ENCODE measurements around the gene MRPS35.
A peak's percentile ranks its signal among the peaks of the same experiment; 100 is the strongest.

Gene MRPS35

DNA sequence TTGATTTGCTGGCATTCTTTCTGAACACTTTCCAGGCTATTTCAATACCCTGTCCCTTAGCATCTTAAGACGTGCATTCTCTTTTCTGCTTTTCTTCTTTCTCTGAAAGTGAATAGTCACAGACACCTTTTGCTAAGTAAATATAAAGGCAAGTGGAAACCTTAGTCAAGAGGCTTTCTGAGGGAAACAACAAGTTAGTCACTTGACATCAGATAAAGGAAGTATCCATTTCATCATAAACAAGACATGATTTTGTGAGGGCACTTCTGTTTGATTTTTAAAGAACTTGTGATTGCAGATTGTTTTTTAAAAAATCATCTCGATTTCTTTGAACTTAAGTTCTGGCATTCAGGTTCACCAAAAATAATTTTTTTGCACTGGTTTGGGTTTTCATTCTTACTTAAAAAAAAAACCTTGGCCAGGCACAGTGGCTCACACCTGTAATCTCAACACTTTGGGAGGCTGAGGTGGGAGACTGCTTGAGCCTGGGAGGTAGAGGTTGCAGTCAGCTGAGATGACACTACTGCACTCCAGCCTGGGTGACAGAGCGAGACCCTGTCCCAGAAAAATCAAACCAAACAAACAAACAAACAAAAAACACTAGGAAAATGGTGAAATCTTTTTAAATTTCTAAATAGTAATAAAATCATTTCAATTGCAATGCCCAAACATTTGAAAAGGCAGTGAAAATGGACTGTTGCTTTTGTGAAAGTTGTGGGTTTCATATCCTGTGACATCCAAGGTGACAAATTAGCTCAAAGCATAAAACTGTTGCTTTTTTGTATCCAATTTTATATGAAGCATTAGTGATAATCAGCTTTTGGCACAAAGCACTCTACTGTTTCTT lies 61.1 kb downstream of the MRPS35 start:
- Histone ChIP-seq H3K27ac (ENCODE audit: insufficient read depth in 1 of 2, low read depth in 1 of 2, low read length in 2 of 2, poor library complexity in 1 of 2, severe bottlenecking in 2 of 2) (no peak overlapping the region), H3K36me3 (ENCODE audit: control insufficient read depth in 4 of 4, insufficient read depth in 4 of 4, low read length in 3 of 4) (no peaks in the 10 kb centered on the region), H3K9me3 (ENCODE audit: control extremely low read depth in 1 of 5, control insufficient read depth in 4 of 5, insufficient read depth in 2 of 5, low read depth in 1 of 5, low read length in 4 of 5) (no peaks in the 10 kb centered on the region), H3K4me3 (ENCODE audit: control insufficient read depth in 1 of 7, extremely low read depth in 1 of 7, insufficient read depth in 4 of 7, low read depth in 2 of 7, low read length in 6 of 7) (no peak overlapping the region), H3K27me3 (replicated peaks in 2 of 5; ENCODE audit: control insufficient read depth in 4 of 5, insufficient read depth in 5 of 5, low read length in 4 of 5) (no peaks in the 10 kb centered on the region), H3K4me1 (ENCODE audit: control extremely low read depth in 1 of 4, control insufficient read depth in 4 of 4, insufficient read depth in 4 of 4, low read length in 3 of 4) (no peaks in the 10 kb centered on the region)
- WGBS (ENCODE audit: insufficient coverage), result 100% methylated on average over 1 of the region's 3 CpGs
- no peak for DNase-seq
- POLR2A ChIA-PET, result interaction anchor here (0.7 kb wide), 1 partner anchor 31 kb away, joined by 3 read pairs; no protein-coding TSS in a partner anchor
- CTCF ChIA-PET, result interaction anchor here (1.1 kb wide), 1 partner anchor 34 kb away, joined by 3 read pairs; no protein-coding TSS in a partner anchor

DNA sequence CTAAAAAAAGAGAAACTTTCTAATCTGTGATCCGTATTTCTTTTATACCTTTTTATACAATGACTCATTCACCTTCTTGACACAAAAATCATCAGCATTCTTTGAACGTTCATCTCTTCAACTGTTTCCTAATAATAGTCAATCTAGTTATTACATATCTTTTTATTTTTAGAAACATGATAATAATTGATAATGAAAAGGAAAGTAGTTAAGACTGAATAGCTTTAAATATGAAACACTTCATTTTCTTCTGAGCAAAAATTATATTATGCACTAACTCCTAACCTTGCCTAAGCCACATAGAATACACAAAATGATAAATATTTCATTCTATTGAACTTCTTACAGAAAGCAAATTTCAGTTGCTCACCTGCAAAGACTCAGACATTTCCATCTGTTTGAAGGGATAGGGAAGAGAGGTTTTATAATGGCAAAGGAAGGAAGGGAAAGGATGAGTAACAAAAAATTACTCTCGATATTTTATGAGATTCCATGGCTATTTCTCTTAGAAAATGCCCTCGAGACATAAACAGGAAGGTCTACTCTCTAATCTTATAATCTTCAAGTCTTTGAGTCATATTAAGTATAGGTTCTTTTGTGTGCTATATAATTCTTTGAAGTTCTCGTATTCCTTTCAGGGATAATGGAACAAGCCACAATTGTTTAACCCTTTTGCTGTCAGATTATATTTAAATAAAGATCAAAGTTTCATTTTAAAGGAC lies 61.9 kb downstream of the MRPS35 start:
- no peaks in the 10 kb centered on the region for H3K36me3 ChIP-seq (ENCODE audit: control insufficient read depth in 4 of 4, insufficient read depth in 4 of 4, low read length in 3 of 4)
- CTCF ChIA-PET, result interaction anchor here (1.1 kb wide), 1 partner anchor 35 kb away, joined by 3 read pairs; no protein-coding TSS in a partner anchor
- no peak for DNase-seq
- POLR2A ChIA-PET, result no interaction called here
- H3K4me3 ChIP-seq (ENCODE audit: control insufficient read depth in 1 of 7, extremely low read depth in 1 of 7, insufficient read depth in 4 of 7, low read depth in 2 of 7, low read length in 6 of 7), result no peak overlapping the region
- no peaks in the 10 kb centered on the region for H3K27me3 ChIP-seq (replicated peaks in 2 of 5; ENCODE audit: control insufficient read depth in 4 of 5, insufficient read depth in 5 of 5, low read length in 4 of 5)
- no peaks in the 10 kb centered on the region for H3K9me3 ChIP-seq (ENCODE audit: control extremely low read depth in 1 of 5, control insufficient read depth in 4 of 5, insufficient read depth in 2 of 5, low read depth in 1 of 5, low read length in 4 of 5)
- no peaks in the 10 kb centered on the region for H3K4me1 ChIP-seq (ENCODE audit: control extremely low read depth in 1 of 4, control insufficient read depth in 4 of 4, insufficient read depth in 4 of 4, low read length in 3 of 4)
- no peak overlapping the region for H3K27ac ChIP-seq (ENCODE audit: insufficient read depth in 1 of 2, low read depth in 1 of 2, low read length in 2 of 2, poor library complexity in 1 of 2, severe bottlenecking in 2 of 2)
- WGBS (ENCODE audit: insufficient coverage), result no CpG with 5 or more reads among the region's 5 CpGs

DNA sequence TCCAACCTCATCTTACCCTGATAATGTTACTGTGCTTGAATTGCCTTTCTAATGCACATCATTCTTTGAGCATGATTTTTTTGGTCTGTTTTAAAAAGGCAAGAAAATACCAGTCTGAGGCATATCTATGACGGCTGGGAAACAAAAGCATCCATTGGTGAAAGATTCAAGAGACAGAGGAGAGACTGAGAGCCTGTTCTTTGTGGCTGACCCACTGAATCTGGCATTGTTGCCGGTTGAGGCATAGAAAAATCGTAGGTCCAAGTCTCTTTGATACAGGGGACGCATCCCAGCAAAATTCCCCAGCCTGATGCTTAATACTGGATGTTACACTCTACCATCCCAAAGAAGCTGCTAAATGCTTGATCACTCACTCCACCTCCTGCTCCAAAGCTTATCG lies 66.5 kb downstream of the MRPS35 start:
- POLR2A ChIA-PET, result no interaction called here
- no peaks in the 10 kb centered on the region for H3K27me3 ChIP-seq (replicated peaks in 2 of 5; ENCODE audit: control insufficient read depth in 4 of 5, insufficient read depth in 5 of 5, low read length in 4 of 5)
- H3K27ac ChIP-seq (ENCODE audit: insufficient read depth in 1 of 2, low read depth in 1 of 2, low read length in 2 of 2, poor library complexity in 1 of 2, severe bottlenecking in 2 of 2), result no peak overlapping the region
- H3K36me3 ChIP-seq (ENCODE audit: control insufficient read depth in 4 of 4, insufficient read depth in 4 of 4, low read length in 3 of 4), result peaks cover 0 to 5% (median 4%) of the 10 kb centered on the region in 4 experiments
- peaks cover 0 to 25% (median 20%) of the 10 kb centered on the region in 4 experiments for H3K4me1 ChIP-seq (ENCODE audit: control extremely low read depth in 1 of 4, control insufficient read depth in 4 of 4, insufficient read depth in 4 of 4, low read length in 3 of 4)
- CTCF ChIA-PET, result no interaction called here
- WGBS (ENCODE audit: insufficient coverage), result 95% methylated on average over 2 of the region's 5 CpGs
- H3K9me3 ChIP-seq (ENCODE audit: control extremely low read depth in 1 of 5, control insufficient read depth in 4 of 5, insufficient read depth in 2 of 5, low read depth in 1 of 5, low read length in 4 of 5), result no peaks in the 10 kb centered on the region
- no peak overlapping the region for H3K4me3 ChIP-seq (ENCODE audit: control insufficient read depth in 1 of 7, extremely low read depth in 1 of 7, insufficient read depth in 4 of 7, low read depth in 2 of 7, low read length in 6 of 7)
- no peak for DNase-seq

DNA sequence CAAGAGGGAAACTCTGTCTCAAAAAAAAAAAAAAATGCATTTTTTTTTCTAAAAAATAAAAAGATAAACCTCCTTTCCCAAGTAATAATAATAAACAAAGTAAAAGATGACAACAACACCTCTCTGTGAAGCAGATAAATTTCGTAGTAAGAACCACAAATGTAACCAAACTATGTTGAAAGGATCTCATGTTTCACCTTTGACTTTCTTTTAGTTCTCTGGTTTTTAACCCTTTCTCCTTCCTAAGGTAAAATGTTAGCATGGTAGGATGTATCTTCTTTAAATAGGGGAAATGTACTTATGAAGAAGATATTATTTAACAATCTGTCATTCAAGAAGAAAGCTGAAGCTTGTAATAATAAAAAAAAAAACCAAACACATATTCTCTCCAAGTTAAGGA lies 67.6 kb downstream of the MRPS35 start:
- Histone ChIP-seq H3K27me3 (replicated peaks in 2 of 5; ENCODE audit: control insufficient read depth in 4 of 5, insufficient read depth in 5 of 5, low read length in 4 of 5) (no peaks in the 10 kb centered on the region), H3K27ac (ENCODE audit: insufficient read depth in 1 of 2, low read depth in 1 of 2, low read length in 2 of 2, poor library complexity in 1 of 2, severe bottlenecking in 2 of 2) (no peak overlapping the region), H3K36me3 (ENCODE audit: control insufficient read depth in 4 of 4, insufficient read depth in 4 of 4, low read length in 3 of 4) (peaks cover 0 to 11% (median 7%) of the 10 kb centered on the region in 4 experiments), H3K4me3 (ENCODE audit: control insufficient read depth in 1 of 7, extremely low read depth in 1 of 7, insufficient read depth in 4 of 7, low read depth in 2 of 7, low read length in 6 of 7) (no peak overlapping the region), H3K4me1 (ENCODE audit: control extremely low read depth in 1 of 4, control insufficient read depth in 4 of 4, insufficient read depth in 4 of 4, low read length in 3 of 4) (peaks cover 0 to 25% (median 20%) of the 10 kb centered on the region in 4 experiments), H3K9me3 (ENCODE audit: control extremely low read depth in 1 of 5, control insufficient read depth in 4 of 5, insufficient read depth in 2 of 5, low read depth in 1 of 5, low read length in 4 of 5) (no peaks in the 10 kb centered on the region)
- ChIA-PET CTCF (no interaction called here), POLR2A (no interaction called here)
- no peak for DNase-seq
- WGBS (ENCODE audit: insufficient coverage), result 100% methylated on average over 1 of the region's 1 CpG

DNA sequence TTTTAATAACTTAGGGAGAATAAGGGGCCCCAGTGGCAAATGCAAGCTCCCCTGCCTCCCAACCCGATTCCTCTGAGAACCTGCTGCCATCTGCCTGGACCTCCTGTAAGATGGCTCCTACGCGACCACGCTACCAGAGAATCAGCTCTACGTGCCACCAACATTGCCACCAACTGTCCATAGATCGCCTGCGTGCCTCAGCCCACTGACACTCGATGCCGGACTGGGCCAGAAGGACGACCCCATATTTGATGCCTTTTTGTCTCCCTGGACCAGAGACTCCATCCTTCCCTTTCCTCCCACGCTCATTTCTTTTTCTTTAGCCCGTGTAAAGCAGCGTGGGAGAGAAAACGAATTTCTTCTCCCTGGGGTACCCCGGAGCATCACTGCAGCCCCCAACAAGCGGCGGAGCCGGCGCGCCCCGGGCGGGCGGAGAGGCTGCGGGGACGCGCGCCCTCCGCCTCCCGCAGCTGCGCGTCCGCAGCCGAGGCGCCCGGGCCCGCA lies 68.8 kb downstream of the MRPS35 start:
- CTCF ChIA-PET, result interaction anchor here (1.4 kb wide), 2 partner anchors 13 to 47 kb away, joined by 3 to 10 read pairs; no protein-coding TSS in a partner anchor
- Histone ChIP-seq H3K36me3 (ENCODE audit: control insufficient read depth in 4 of 4, insufficient read depth in 4 of 4, low read length in 3 of 4) (peaks cover 0 to 13% (median 7%) of the 10 kb centered on the region in 4 experiments), H3K4me3 (ENCODE audit: control insufficient read depth in 1 of 7, extremely low read depth in 1 of 7, insufficient read depth in 4 of 7, low read depth in 2 of 7, low read length in 6 of 7) (peak overlapping the region; percentile 57 to 91 (median 82)), H3K9me3 (ENCODE audit: control extremely low read depth in 1 of 5, control insufficient read depth in 4 of 5, insufficient read depth in 2 of 5, low read depth in 1 of 5, low read length in 4 of 5) (no peaks in the 10 kb centered on the region), H3K27me3 (replicated peaks in 2 of 5; ENCODE audit: control insufficient read depth in 4 of 5, insufficient read depth in 5 of 5, low read length in 4 of 5) (no peaks in the 10 kb centered on the region), H3K27ac (ENCODE audit: insufficient read depth in 1 of 2, low read depth in 1 of 2, low read length in 2 of 2, poor library complexity in 1 of 2, severe bottlenecking in 2 of 2) (peak overlapping the region; percentile 25 to 70), H3K4me1 (ENCODE audit: control extremely low read depth in 1 of 4, control insufficient read depth in 4 of 4, insufficient read depth in 4 of 4, low read length in 3 of 4) (peaks cover 0 to 25% (median 20%) of the 10 kb centered on the region in 4 experiments)
- DNase-seq, result peak; percentile 34 to 71 (median 53)
- POLR2A ChIA-PET, result no interaction called here
- 2% methylated on average over 36 of the region's 36 CpGs for WGBS (ENCODE audit: insufficient coverage)

DNA sequence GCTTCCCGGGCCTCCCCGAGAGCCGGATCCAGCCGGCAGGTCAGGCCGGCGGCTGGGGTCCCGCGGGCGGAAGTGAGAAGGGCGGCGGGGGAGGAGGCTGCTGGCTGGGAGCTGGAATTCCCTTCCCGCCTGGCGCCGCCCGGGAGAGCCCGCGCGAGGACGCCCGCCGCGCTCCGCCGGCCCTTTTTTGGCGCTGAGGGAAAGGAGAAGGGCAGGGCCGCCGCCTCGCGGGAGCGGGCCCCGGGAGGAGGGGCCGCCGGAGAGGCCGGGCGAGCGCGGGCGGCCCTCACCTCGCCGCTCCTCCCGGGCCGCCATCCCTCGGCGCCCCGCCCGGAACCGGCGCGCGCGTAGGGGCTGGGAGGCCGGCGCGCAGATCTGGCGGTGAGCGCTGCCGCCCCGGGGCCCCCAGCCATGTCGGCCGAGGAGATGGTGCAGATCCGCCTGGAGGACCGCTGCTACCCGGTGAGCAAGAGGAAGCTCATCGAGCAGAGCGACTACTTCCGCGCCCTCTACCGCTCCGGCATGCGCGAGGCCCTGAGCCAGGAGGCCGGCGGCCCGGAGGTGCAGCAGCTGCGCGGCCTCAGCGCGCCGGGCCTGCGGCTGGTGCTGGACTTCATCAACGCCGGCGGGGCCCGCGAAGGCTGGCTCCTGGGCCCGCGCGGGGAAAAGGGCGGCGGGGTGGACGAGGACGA lies 69.4 kb downstream of the MRPS35 start, which contains the start of the genes KLHL42 and MANSC4:
Gene KLHL42, plus strand, starts transcription at position 314 of the 692 bp plus-strand sequence. Its CDS starts 98 bp downstream, at position 412.
Gene MANSC4, minus strand, starts transcription at position 317 of the 692 bp plus-strand sequence. CDS start 8,960 bp downstream, outside the sequence.
- peaks cover 0 to 13% (median 7%) of the 10 kb centered on the region in 4 experiments for H3K36me3 ChIP-seq (ENCODE audit: control insufficient read depth in 4 of 4, insufficient read depth in 4 of 4, low read length in 3 of 4)
- H3K27ac ChIP-seq (ENCODE audit: insufficient read depth in 1 of 2, low read depth in 1 of 2, low read length in 2 of 2, poor library complexity in 1 of 2, severe bottlenecking in 2 of 2), result peak within 1 kb of the TSS; percentile 25 to 70
- H3K27me3 ChIP-seq (replicated peaks in 2 of 5; ENCODE audit: control insufficient read depth in 4 of 5, insufficient read depth in 5 of 5, low read length in 4 of 5), result no peaks in the 10 kb centered on the region
- H3K9me3 ChIP-seq (ENCODE audit: control extremely low read depth in 1 of 5, control insufficient read depth in 4 of 5, insufficient read depth in 2 of 5, low read depth in 1 of 5, low read length in 4 of 5), result no peaks in the 10 kb centered on the region
- WGBS (ENCODE audit: insufficient coverage), result 0% methylated on average over 73 of the region's 92 CpGs
- H3K4me3 ChIP-seq (ENCODE audit: control insufficient read depth in 1 of 7, extremely low read depth in 1 of 7, insufficient read depth in 4 of 7, low read depth in 2 of 7, low read length in 6 of 7), result peak within 1 kb of the TSS; percentile 57 to 91 (median 82)
- peaks cover 0 to 25% (median 20%) of the 10 kb centered on the region in 4 experiments for H3K4me1 ChIP-seq (ENCODE audit: control extremely low read depth in 1 of 4, control insufficient read depth in 4 of 4, insufficient read depth in 4 of 4, low read length in 3 of 4)
- ChIA-PET CTCF (interaction anchor here (0.8 to 1.4 kb wide), 3 partner anchors 12 to 66 kb away, joined by 3 to 10 read pairs (median 5); no protein-coding TSS in a partner anchor), POLR2A (interaction anchor here (0.9 kb wide), 1 partner anchor 12 kb away, joined by 3 read pairs; no protein-coding TSS in a partner anchor)
- DNase-seq, result peak; percentile 72 to 88 (median 80)
